HG02943 (cell line): ENCODE data around the gene BCL7C.
A peak's percentile ranks its signal among the peaks of the same experiment; 100 is the strongest.
"Not testable (repeated sequence)": the region's sequence is repeated elsewhere in the genome, so short reads cannot be mapped to it uniquely, and the experiment has no call there.

Experiments used
- ATAC-seq: cut with Tn5 transposase; IDR thresholded peaks from one replicate; pipeline ENCODE4 v1.9.1; 2021; ENCODE audit warnings: mild to moderate bottlenecking, low read depth, moderate library complexity; ENCODE audit not compliant: unreplicated experiment

The BCL7C gene

GRCh38 chr16:30896261-30896888 is 2.5 kb upstream of the BCL7C start, which contains the start of gene CTF1:
CTF1 (plus strand) TSS chr16:30896614; CDS start chr16:30896644, 30 bp downstream.
- ATAC-seq, result no peak

DNA sequence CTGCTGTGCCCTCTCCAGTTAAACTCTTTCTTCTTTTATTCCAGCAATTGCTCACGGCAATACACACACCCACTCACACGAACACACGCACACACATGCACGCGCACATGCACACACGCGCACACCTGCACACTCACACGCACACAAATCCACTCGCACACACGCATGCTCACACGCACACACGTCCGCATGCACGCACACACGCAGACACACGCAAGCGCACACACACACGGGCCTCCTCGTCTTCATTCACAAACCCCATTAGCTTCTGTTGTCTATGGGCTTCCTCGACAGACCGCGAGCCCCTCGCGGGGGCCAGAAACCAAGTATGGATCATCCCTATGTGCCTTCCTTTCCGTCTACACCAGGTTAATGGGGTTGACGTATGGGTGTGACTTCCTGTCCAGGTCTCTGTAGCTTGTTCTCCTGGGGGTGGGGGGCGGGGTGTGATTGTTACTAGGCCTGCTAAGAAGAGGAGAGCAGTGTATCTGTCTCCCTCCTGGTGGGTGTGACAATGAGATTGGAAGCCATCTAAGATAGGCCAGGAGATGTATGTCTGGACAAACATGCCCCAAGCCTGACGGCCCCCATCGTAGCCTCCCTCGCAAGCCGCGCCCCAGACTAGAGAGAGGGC is 1.9 kb upstream of the BCL7C start:
- no peak for ATAC-seq

- no peak for ATAC-seq
Observed at GRCh38 chr16:30894540-30895368, 877 bp upstream of the BCL7C start.

DNA sequence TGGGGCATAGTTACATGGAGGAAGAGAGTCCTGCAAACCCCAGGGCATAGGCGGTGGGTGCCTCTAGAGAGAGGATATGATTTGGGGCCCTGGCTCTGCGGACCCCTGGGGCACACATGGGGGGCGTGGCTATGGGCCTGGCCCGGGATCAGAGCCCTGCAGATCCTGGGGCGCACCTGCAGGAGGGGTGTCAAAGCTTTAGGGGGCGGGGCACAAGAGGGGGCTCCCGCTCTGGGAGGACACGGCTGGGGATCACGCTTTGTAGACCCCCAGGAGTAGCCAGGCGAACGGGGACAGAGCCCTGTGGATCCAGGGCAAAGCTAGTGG is 497 bp downstream of the BCL7C start:
- peak; percentile 6 for ATAC-seq

DNA sequence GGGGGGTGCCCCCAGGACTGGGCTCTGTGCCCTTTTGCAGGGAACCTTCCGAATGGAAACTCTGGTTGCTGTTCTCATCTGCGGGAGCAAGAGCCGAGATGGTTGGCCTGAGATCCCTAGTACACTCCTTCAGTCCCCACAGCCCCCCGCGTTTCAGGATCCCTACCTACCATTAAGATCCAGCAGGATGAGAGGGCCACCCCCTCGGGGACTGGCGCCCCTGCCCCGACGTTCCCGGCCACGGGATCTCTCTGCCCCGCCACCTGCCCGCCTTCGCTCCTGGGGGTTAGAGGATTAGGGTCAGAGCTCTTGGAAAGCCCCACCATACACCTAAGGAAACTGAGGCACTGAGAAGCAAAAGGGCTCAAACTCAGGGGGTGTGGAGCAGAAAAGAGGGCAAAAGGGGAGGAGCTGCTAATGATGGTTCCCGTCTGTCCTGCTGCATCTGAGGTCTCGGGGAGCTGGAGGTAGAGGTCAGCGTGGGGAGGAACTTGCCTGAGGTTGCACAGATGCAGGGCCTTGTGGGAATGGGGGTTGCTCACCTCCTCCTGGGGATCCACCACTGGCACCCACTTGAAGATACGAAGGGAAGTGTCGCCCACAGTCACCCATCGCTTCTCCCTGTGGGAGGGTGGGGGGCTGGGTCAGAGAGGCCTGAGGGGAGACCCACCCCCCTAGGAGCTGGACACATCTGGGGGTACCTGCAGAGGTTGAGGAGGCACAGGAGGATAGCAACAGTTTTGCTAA is 1.0 kb downstream of the BCL7C start:
- no peak for ATAC-seq

DNA sequence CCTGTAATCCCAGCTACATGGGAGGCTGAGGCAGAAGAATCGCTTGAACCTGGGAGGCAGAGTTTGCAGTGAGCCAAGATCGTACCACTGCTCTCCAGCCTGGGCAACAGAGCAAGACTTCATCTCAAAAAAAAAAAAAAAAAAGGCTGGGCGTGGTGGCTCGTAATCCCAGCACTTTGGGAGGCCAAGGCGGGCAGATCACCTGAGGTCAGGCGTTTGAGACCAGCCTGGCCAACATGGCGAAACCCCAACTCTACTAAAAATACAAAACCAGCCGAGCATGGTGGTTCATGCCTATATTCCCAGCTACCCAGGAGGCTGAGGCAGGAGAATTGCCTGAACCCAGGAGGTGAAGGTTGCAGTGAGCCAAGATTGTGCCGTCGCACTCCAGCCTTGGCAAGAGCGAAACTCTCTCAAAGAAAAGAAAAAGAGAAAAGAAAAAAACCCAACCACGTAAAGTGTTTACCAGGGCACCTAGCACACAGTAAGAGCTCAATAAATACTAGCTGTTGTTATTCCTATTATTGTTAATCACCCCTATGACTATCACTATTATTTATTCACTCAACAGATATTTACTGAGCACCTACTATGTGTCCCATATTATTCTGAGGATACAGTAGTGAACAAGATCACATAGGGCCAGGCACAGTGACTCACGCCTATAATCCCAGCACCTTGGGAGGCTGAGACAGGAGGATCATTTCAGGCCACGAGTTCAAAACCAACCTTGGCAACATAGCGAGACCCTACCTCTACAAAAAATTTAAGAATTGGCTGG is 2.6 kb downstream of the BCL7C start:
- ATAC-seq, result not testable (repeated sequence)

GRCh38 chr16:30889721-30890120 is 4.2 kb downstream of the BCL7C start:
- no peak for ATAC-seq

DNA sequence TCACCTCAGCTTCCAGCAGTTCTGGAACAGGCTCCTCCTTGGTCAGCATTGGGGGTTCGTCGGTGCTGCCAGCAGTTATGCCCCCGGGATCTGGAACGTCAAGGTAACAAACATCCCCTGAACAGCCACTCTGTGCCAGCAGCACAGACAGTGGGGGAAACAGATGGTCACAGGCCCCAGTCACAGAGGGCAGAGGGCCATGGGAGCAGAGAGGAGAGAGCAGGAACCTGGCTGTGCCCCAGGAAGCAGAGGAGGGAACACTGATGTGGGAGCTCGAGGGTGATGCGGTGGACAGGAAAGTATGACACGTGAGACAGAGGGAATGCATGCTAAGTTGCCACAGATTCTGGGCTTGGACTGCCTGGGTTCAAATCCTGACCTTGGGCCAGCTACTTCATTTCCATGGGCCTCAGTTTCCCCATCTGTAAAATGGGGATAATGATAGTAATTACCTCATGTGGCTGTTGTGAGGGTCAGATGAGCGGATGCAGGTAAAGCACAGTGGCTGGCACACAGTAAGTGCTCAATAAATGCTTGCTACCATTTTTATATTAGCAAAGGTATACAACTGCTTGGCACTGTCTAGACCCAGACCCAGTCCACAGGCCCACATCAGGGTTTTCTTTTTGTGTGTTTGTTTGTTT is 4.9 kb downstream of the BCL7C start:
- no peak for ATAC-seq

- ATAC-seq, result no peak
Observed at GRCh38 chr16:30887927-30888326, 6.0 kb downstream of the BCL7C start.

GRCh38 chr16:30886145-30886544 is 7.7 kb downstream of the BCL7C start:
- ATAC-seq, result no peak

- no peak for ATAC-seq
Observed at GRCh38 chr16:30885196-30885595, 8.7 kb downstream of the BCL7C start.

- ATAC-seq, result no peak
Observed at GRCh38 chr16:30884760-30885159, 9.1 kb downstream of the BCL7C start.

- no peak for ATAC-seq
Observed at GRCh38 chr16:30882429-30883310, 11.2 kb downstream of the BCL7C start.

DNA sequence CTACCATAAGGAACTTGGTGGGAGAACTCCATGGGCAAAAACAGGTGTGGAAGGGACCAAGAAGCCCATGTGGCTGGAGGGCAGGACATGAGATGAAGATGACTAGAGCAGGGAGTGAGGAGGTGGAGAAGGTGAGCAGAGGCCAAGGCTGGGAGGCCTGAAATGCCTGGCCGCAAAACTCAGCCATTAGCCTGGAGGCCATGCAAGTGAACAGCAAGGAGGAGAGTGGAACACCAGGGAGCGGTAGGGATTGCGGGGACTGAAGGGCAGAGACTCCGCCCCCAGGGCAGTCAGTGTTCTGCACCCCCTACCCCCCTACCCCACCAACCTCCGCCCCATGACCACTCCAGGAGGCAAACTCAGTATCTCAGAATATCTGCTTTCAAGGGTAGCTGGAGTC is 17.0 kb downstream of the BCL7C start:
- ATAC-seq, result no peak

- no peak for ATAC-seq
Observed at GRCh38 chr16:30875871-30876801, 17.7 kb downstream of the BCL7C start.

DNA sequence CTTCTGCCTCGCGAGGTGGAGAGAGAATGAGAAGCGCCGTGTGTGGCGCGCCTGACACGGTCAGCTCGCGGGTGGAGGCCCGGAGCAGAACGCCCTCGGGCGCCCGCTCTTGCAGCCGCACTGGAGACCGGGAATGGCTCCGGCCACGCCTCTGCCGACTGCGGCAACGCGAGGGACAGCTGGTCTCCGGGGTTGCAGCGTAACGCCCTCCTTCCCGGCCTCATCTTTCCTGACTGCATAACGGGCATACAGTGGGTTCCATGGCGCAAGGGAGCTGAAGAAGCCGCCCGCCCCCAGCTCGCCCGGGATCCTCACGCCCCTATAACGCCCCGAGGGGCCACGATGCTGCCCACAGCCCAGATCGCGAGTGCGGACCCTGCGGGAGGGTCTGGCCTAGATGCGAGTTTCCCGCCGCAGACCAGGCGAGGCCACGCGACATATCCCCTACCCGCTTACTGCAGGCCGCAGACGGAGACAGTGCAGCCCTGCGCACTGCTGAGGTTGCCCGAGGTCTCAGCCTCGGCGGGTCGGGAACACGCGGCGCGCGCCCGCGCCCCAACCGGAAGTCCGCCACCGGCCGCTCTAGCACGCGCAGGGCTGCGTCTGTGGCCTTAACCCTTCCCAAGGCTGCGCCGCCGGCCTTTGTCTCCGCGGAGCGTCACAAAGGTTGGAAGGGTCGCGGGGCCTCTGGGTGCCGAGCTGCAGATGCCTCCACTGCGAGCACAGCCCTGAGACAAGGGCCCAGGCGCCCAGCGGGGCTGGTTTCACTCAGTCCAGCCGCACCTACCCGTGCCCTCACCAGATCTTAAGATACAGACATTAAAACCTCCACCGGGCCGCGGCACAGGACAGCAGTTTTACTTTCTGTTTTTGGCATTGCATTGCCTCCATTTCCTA is 18.8 kb downstream of the BCL7C start:
- ATAC-seq, result peak; percentile 85
